H7 (cell line): ENCODE results near the gene OGFOD3. TPM values are rescaled to one million over a fixed set of nuclear protein-coding genes. Genes with fewer than 3 reads are reported as not detected.
A peak's percentile ranks its signal among the peaks of the same experiment; 100 is the strongest.

ENCODE experiments used
- DNase-seq: peaks from one replicate; pipeline ENCODE4 v3.0.0; 2012
- H3K27me3 ChIP-seq: 2 replicates; pipeline ENCODE4 v1.6.0; 2011; ENCODE audit warnings: mild to moderate bottlenecking, low read length; ENCODE audit not compliant: control insufficient read depth, insufficient read depth
- H3K36me3 ChIP-seq: replicated peaks from 2 replicates; pipeline ENCODE4 v1.5.1; 2011; ENCODE audit warnings: low read length; ENCODE audit not compliant: control insufficient read depth, insufficient read depth
- H3K4me3 ChIP-seq: 2 replicates; pipeline ENCODE4 v1.5.1; 2011; ENCODE audit warnings: low read depth, mild to moderate bottlenecking, control low read depth, low read length, moderate library complexity; ENCODE audit not compliant: insufficient read depth
- total RNA-seq: library from RNA; depleted of rRNA; stranded (reverse); fragments of >200 nt; shearing (Covaris generic); gene quantifications from 2 replicates; pipeline ENCODE4 v1.2.3, GENCODE V29; 2014

OGFOD3 gene
- total RNA-seq, 1 experiment from 2014 or later = 28.6 TPM

DNA sequence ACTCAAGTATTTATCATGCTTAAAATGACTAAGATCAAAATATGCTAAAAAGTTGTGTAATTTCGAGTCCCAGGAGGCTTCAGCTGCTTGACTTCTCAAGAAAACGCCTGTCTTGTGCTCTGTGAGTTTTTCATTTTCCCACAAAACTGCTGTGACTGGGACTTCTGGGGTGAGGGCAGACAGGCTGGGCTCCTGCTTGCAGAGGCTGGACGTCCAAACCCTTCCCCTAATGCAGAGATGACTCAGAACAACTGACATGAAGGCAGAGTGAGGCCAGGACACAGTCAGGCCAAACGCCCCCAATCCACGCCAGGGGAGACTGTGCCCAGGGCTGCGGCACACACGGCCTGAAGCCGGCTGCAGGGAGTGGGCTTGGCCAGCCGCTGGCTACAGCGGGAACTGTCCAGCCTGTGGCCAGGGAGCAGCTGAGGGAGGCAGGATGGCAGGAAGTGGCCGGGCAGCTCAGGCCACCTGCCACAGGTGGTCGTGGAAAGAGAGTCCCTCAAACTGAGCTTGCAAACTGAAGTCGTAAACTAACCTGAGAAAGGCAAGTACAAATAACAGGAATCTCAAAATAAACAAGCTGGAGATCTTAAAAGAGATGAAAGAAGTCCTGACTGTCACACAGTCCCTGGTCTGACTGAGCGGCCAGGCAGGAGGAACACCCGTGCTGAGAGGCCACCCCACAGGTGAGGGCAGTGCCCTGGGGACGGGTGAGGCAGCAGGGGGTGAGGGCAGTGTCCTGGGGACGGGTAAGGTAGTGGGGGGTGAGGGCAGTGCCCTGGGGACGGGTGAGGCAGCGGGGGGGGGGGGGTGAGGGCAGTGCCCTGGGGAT is 21.6 kb downstream of the OGFOD3 start:
- peak; percentile 48 for DNase-seq
- no peak overlapping the region for H3K4me3 ChIP-seq
- no peaks in the 10 kb centered on the region for H3K27me3 ChIP-seq

DNA sequence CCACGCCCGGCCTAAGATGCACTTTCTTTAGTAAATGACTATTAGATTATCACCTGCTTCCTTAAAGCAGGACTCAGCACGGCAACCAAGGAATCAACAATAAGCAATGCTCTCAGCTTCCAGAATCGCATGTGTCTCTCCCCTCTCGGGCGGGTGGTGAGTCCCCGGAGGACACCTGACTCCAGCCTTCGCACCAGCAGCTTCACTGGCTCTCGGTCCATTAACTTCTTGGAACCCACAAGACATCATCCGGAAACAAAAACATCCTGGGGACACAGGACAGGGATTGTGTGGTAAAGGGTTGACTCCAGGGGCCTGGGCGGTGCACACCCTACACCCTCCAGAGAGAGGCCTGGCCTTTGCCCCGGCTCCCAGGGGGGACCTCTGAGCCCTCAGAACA is 24.1 kb downstream of the OGFOD3 start:
- no peak for DNase-seq
- no peaks in the 10 kb centered on the region; the same call in 1 of the 2 replicates for H3K36me3 ChIP-seq
- no peaks in the 10 kb centered on the region for H3K27me3 ChIP-seq
- H3K4me3 ChIP-seq = no peak overlapping the region

More for the DNA sequence above, 21.6 kb downstream of the OGFOD3 start:
- no peaks in the 10 kb centered on the region; the same call in 1 of the 2 replicates for H3K36me3 ChIP-seq

DNA sequence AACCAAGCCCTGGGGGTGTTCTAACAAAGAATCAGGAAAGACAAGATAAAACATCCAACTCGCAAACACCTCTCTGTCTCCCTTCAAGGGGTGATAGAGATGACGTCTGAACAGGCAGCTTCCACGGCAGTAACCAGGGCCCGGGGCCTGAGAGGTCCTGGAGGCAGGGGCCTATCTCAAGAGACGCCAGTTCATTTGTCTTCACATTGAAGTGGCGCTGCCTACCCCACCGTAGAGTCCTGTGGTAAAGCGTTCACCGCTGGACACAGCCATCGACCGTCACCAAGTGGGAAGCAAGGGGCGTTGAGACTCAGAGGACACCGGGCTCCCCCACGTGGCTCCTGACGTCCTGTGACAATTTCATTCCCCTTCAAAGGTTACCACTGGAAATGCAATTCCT is 25.4 kb downstream of the OGFOD3 start:
- Histone ChIP-seq H3K36me3 (no peaks in the 10 kb centered on the region; the same call in 1 of the 2 replicates), H3K4me3 (no peak overlapping the region), H3K27me3 (no peaks in the 10 kb centered on the region)
- no peak for DNase-seq

DNA sequence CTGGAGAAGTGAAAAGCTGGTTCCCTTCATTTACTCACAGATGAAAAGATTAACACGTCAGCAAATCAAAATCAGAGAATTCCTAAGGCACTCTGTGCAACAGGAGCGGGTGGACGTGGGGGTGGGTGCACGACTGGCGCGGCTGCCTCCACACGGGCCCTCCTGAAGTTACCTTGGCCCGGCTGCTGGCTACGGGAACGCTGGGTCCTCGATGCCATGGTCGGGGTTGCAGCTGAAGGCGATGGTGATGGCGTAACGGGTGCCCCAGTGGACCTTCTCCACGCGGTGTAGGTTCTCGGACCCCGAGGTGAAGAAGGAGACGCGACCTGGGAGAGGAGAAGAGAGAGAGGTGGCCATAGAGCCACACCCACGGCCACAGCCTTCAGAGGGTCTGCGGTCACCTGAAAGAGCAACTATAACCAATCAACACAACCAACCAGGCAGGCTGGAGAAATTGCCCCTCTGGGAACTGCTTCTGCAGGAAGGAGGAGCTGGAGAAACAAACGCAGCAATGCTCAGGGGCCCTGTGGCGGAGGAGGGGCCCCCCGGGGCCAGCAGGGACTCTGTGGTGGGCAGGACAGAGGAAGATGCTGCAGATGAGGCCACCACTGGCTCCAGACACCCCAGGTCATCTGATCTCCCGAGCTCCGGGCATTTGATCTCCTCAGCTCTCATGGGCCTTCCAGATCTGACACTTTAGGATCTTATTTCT is 26.0 kb downstream of the OGFOD3 start:
- no peaks in the 10 kb centered on the region; the same call in 1 of the 2 replicates for H3K36me3 ChIP-seq
- DNase-seq = peak; percentile 48
- H3K27me3 ChIP-seq = no peaks in the 10 kb centered on the region
- H3K4me3 ChIP-seq = no peak overlapping the region

DNA sequence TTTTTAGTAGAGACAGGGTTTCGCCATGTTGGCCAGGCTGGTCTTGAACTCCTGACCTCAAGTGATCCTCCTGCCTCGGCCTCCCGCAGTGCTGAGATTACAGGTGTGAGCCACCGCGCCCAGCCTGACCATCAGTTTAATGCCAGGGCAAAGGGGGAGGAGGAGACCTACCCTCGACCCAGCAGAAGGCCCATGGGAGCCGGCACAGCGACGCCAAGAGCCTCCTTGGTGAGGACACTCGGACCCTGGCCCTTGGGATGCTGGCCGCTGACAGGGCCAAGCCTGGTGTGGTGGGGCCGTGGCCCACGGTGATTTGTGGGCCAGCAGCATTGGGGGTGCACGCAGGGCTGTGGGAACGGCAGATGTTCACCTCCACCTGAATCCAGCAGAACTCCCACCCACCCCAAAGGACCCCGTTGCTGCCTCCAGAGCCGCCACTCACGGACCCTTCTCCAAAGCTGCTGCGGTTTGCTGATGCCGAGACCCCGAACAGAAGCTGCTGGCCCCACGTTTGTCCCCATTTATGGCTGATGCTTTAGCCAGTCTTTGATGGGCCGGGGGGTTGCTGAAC is 26.8 kb downstream of the OGFOD3 start:
- Histone ChIP-seq H3K36me3 (no peaks in the 10 kb centered on the region; the same call in 1 of the 2 replicates), H3K4me3 (no peak overlapping the region), H3K27me3 (no peaks in the 10 kb centered on the region)
- DNase-seq = peak; percentile 40

DNA sequence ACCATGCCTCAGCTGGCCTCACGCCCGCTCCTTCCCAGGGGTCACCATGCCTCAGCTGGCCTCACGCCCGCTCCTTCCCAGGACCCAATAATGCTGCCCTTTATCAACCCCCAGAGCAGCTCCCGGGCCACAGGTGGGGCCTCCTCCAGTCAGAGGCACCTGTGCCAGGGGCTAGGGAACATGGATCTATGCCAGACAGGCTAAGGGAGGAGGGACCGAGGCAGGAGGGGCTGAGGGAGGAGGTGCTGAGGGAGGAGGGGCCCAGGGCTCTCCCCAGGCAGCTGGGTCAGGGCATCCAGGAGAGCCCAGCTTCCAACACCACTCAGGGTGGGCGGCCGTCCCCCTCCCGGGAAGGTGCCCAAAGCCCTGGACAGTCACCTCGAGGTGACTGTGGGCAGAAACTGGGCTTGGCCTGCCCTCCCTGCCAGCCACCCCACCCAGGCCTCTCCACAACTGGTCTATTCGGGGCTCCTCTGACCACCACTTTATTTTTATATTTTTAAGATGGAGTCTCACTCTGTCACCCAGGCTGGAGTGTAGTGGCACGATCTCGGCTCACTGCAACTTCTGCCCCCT is 27.4 kb downstream of the OGFOD3 start:
- peak; percentile 50 for DNase-seq
- no peaks in the 10 kb centered on the region for H3K27me3 ChIP-seq
- no peak overlapping the region for H3K4me3 ChIP-seq
- H3K36me3 ChIP-seq = no peaks in the 10 kb centered on the region; the same call in 1 of the 2 replicates

DNA sequence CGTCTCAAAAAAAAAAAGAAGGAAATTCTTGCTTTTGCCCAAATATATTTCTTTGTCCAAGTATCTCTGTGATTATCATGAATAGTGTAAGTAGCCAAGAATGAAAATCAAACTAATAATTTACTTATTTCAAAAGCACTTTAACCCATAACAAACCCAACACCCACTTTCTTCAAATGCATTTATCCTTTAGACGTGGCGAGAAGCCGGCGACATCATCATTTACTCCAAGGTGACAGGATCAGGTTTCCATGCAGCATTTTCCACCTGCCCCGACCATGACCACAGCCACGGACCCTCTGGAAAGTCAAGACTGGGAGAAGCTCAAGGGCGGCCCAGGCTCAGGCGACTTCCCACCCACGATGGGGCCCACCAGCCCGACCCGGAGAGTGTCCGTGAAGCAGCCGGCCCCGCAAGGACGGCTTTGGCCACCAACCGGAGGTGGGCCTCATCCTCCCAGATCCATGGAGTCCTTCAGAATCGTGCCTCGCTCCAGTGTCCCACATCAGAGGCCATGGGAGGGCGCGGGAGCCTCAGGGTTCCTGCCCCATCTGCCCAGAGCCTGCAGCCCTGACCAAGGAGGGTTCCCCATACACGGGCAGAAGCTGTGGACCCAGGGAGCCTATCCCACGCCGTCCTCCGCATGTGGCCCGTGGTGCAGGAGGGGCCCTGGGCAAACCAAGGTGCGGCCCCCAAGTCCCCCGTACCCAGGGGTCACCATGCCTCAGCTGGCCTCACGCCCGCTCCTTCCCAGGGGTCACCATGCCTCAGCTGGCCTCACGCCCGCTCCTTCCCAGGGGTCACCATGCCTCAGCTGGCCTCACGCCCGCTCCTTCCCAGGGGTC is 28.1 kb downstream of the OGFOD3 start:
- DNase-seq = peak; percentile 60
- H3K36me3 ChIP-seq = no peaks in the 10 kb centered on the region; the same call in 1 of the 2 replicates
- H3K27me3 ChIP-seq = no peaks in the 10 kb centered on the region
- H3K4me3 ChIP-seq = no peak overlapping the region

DNA sequence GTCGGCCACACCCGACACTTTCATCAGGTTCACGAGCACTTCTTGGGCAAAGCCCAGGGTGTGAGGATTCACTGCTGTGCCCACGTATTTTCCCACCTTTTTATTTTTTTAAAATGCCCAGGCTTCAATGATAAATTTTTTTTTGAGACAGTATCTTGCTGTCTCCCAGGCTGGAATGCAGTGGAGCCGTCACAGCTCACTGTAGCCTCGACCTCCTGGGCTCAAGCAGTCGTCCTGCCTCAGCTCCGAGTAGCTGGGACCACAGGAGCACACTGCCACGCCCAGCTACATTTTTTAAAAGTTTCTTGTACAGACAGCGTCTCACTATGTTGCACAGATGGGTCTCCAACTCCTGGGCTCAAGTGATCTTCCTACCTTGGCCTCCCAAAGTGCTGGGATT is 29.0 kb downstream of the OGFOD3 start:
- no peak overlapping the region for H3K4me3 ChIP-seq
- H3K27me3 ChIP-seq = no peaks in the 10 kb centered on the region
- DNase-seq = no peak

DNA sequence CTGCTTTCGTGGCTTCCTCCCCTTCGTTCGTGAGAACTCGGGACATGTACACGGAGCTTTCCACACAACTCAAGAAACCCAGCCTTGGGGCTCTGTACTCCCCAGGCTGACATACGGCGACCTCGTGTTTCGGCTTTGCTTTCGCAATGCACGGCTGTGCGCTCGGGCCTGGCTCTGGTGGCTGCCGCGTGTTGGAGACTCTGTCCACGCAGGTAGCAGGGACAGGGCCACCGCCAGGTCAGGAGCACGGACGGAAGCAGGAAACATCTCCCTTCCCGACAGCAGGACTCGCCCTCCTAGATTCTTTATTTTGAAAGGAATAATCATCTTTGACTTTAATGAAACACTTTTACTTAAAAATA is 29.5 kb downstream of the OGFOD3 start:
- peak; percentile 45 for DNase-seq
- H3K27me3 ChIP-seq = no peaks in the 10 kb centered on the region
- H3K36me3 ChIP-seq = no peaks in the 10 kb centered on the region
- no peak overlapping the region for H3K4me3 ChIP-seq

More for the DNA sequence above, 29.0 kb downstream of the OGFOD3 start:
- no peaks in the 10 kb centered on the region; the same call in 1 of the 2 replicates for H3K36me3 ChIP-seq

DNA sequence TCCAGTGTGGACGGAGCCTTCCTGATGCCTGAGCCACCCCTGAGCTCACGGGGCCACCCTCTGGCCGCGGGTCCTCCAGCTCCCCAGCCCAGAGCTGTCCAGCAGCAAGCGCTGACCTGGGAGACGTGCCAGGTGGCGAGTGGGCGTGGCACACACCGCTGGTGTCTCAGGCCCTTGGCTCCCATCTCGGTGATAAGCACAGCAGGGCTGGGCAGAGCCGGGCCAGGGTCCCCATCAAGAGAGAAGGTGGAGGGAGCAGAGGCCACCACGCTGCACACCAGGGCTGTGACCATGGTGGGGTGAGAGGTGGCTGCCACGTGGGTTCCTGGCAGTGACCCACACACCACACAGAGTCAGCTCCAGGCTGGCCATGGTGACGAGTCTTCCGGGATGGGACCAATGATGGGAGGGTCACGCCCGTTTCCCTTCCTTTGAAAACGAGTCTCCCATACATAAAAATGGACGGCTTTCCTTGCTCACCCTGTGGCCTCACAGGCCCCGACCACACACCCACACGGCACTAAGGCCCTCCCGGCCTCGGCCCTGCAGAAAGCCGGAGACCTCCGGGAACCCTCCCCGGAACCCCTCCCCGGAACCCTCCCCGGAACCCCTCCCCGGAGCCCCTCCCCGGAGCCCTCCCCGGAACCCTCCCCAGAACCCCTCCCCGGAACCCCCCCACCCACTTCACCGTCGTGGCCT is 30.0 kb downstream of the OGFOD3 start:
- Histone ChIP-seq H3K36me3 (no peaks in the 10 kb centered on the region), H3K27me3 (no peaks in the 10 kb centered on the region), H3K4me3 (no peak overlapping the region)
- peak; percentile 72 for DNase-seq

DNA sequence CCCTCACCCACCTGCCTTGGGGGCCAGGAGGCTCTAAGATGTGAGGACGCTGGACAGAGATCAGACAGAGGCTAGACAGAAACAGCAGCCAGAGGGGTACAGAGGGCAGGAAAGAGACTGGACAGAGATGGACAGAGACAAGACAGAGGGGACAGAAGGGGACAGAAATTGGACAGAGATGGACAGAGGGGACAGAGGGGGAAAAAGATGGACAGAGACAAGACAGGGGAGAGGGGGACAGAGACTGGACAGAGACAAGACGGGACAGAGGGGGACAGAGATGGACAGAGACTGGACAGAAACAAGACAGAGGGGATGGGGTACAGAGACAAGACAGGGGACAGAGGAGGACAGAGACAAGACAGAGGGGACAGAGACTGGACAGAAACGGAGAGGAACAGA is 30.7 kb downstream of the OGFOD3 start:
- H3K36me3 ChIP-seq = no peaks in the 10 kb centered on the region
- H3K4me3 ChIP-seq = no peak overlapping the region
- H3K27me3 ChIP-seq = no peaks in the 10 kb centered on the region
- no peak for DNase-seq

DNA sequence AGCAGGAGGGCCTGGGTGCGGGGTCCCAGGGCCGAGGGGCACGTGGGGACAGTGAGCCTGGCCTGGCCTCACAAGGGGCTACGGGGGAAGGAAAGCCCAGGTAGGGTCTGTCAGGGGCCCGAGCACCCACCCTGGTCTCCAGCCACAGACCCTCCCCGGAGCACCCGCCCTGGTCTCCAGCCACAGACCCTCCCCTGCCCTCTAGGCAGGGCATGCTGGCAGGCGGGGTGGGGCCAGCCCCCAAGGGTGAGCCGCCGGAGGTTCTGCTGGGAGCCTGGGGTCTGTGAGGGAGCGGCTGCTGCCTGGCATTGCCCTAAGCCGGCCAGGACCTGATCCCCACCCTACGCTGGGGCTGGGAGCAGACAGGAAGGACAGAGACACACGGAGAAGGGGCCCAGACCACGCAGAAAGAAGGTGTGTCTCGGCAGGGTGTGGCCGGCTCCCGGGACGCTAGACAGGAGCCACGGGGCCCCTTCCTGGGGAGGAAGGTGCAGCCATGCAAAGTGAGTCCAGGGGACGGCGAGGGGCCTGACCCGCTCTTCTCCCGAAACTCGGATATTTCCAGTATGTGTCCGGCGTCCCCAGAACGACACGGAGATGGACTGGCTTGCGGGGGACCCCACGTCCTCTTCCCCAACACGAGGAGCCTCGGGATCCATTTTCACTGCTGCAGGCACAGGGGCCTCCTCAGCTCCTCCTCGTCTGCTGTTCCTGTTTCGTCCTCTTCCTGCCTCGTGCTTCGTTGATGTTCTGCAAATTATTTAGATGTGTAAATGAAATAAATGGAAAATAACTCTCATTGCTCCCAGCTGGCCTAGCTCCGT is 31.3 kb downstream of the OGFOD3 start:
- H3K27me3 ChIP-seq = no peaks in the 10 kb centered on the region
- peak; percentile 72 for DNase-seq

More for the DNA sequence above, 31.3 kb downstream of the OGFOD3 start:
- Histone ChIP-seq H3K36me3 (no peaks in the 10 kb centered on the region), H3K4me3 (no peak overlapping the region)
